Upper lobe of left lung (tissue), 4 donors: Measurements from ENCODE around the gene NHSL2.

Experiments used
- CTCF ChIP-seq, 6 experiments: fragments of 450-650 bp in 4 of 6; fragments of 200-600 bp in 2 of 6; sonication (generic) in 2 of 6; IDR thresholded peaks; one replicate each; pipeline ENCODE4 v1.5.1; 2016 to 2019; ENCODE audit warnings: antibody characterized with exemption in 6 of 6
- EP300 ChIP-seq, 4 donors: sonication (generic); formaldehyde crosslinking; IDR thresholded peaks; one replicate each; pipeline ENCODE4 v1.5.1; 2017; ENCODE audit warnings: antibody characterized with exemption in 4 of 4, control low read depth in 2 of 4
- POLR2AphosphoS5 ChIP-seq, 2 donors: sonication (generic); formaldehyde crosslinking; IDR thresholded peaks; one replicate each; pipeline ENCODE4 v1.5.1; 2017; ENCODE audit warnings: antibody characterized with exemption in 2 of 2

- no peak for TF ChIP-seq CTCF (IDR thresholded peaks at IDR 0.05)
- no peak for TF ChIP-seq EP300 (IDR thresholded peaks at IDR 0.05)
- no peak for TF ChIP-seq POLR2AphosphoS5 (IDR thresholded peaks at IDR 0.05)
Measured at GRCh38 chrX:71953391-71953790, 42.7 kb downstream of the NHSL2 start.
